Activated CD8-positive, alpha-beta T cell treated with anti-CD3 and anti-CD28 coated beads, Interleukin-2, amount 10 ng/mL, durations not matched to agents 7 days and 5 days (primary cell): ENCODE data around the gene F13B. TPM values are rescaled to one million over a fixed set of nuclear protein-coding genes. Genes with fewer than 3 reads are reported as not detected.
"Not testable (repeated sequence)": the region's sequence is repeated elsewhere in the genome, so short reads cannot be mapped to it uniquely, and the experiment has no call there.

ENCODE experiments used
- ATAC-seq: fragments of 150-1000 bp; cut with Tn5 transposase; one replicate; pipeline ENCODE4 v1.10.0; 2021; ENCODE audit warnings: moderate library complexity
- CTCF ChIA-PET: fragments of 350-600 bp; sonication (Branson Sonifier 250); formaldehyde crosslinking; loops from one replicate; lab custom pipeline; 2021; ENCODE audit warnings: antibody characterized with exemption; lab: Charles Lee
- POLR2A ChIA-PET: fragments of 350-600 bp; sonication (Branson Sonifier 250); formaldehyde crosslinking; loops from one replicate; lab custom pipeline; 2021; ENCODE audit warnings: antibody characterized with exemption; lab: Charles Lee
- DNase-seq: peaks from one replicate; pipeline ENCODE4 v3.0.0-alpha.2; 2020
- H3K27ac Mint-ChIP-seq: one replicate; pipeline ENCODE4 v1.8.0; 2021; ENCODE audit warnings: mild to moderate bottlenecking, mixed read lengths
- H3K27me3 Mint-ChIP-seq: one replicate; pipeline ENCODE4 v1.8.0; 2021; ENCODE audit warnings: low read depth, mixed read lengths
- H3K36me3 Mint-ChIP-seq: one replicate; pipeline ENCODE4 v1.8.0; 2021; ENCODE audit warnings: low read depth, mixed read lengths
- H3K4me1 Mint-ChIP-seq: one replicate; pipeline ENCODE4 v1.8.0; 2021; ENCODE audit warnings: low read depth, mixed read lengths
- H3K4me3 Mint-ChIP-seq: one replicate; pipeline ENCODE4 v1.8.0; 2021; ENCODE audit warnings: mild to moderate bottlenecking, mixed read lengths
- H3K9me3 Mint-ChIP-seq: one replicate; pipeline ENCODE4 v1.8.0; 2022; ENCODE audit warnings: mixed read lengths; ENCODE audit not compliant: insufficient read depth
- total RNA-seq, 2 experiments: library from RNA; stranded (reverse); gene quantifications; one replicate each; pipeline ENCODE4 v1.2.3, GENCODE V29; 2021

The F13B gene
- total RNA-seq, 2 experiments from 2014 or later, result not detected

- Mint-ChIP-seq H3K27ac (no peak overlapping the region), H3K27me3 (peaks cover 6% of the 10 kb centered on the region), H3K4me3 (no peak overlapping the region), H3K9me3 (no peaks in the 10 kb centered on the region), H3K36me3 (no peaks in the 10 kb centered on the region), H3K4me1 (no peaks in the 10 kb centered on the region)
- no peak for DNase-seq
- POLR2A ChIA-PET, result no interaction called here
- CTCF ChIA-PET, result no interaction called here
- no peak for ATAC-seq
Measured at GRCh38 chr1:197036861-197037260, 30.2 kb downstream of the F13B start.

DNA sequence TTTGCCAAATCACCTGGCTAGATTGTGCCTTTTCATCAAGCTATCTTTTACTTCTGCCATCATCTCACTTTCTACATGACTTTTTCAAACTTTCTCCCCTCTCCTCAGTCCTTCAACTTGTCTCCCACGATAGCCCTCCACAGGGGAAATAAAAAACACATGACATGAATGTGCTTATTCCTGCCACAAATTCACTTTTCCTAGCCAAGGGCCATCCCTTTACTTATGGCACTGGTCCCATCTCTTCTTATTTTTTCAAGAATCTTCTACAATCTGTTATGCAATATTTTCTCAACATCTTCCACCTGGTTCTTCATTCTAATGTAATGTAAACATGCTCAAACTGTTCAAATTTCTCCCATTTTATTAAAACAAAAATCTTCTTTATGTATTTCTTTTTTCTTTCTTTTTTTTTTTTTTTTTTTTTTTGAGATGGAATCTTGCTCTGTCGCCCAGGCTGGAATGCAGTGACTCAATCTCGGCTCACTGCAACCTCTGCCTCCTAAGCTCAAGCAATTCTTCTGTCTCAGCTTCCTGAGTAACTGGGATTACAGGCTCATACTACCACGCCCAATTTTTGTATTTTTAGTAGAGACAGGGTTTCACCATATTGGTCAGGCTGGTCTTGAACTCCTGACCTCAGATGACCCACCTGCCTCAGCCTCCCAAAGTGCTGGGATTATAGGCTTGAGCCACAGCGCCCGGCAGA, 32.3 kb downstream of the F13B start:
- DNase-seq, H3K27ac Mint-ChIP-seq, H3K9me3 Mint-ChIP-seq, H3K4me3 Mint-ChIP-seq, CTCF ChIA-PET, H3K4me1 Mint-ChIP-seq, ATAC-seq, H3K27me3 Mint-ChIP-seq, POLR2A ChIA-PET, H3K36me3 Mint-ChIP-seq: not testable (repeated sequence)

GRCh38 chr1:197029749-197030148, 37.3 kb downstream of the F13B start:
- H3K36me3 Mint-ChIP-seq, result no peaks in the 10 kb centered on the region
- H3K4me1 Mint-ChIP-seq, result no peaks in the 10 kb centered on the region
- H3K27ac Mint-ChIP-seq, result no peak overlapping the region
- H3K27me3 Mint-ChIP-seq, result no peaks in the 10 kb centered on the region
- H3K4me3 Mint-ChIP-seq, result no peak overlapping the region
- H3K9me3 Mint-ChIP-seq, result no peaks in the 10 kb centered on the region
- ChIA-PET CTCF (no interaction called here), POLR2A (no interaction called here)
- no peak for ATAC-seq
- DNase-seq, result no peak

GRCh38 chr1:197027359-197027758, 39.7 kb downstream of the F13B start:
- ChIA-PET CTCF (no interaction called here), POLR2A (no interaction called here)
- Mint-ChIP-seq H3K27ac (no peak overlapping the region), H3K36me3 (no peaks in the 10 kb centered on the region), H3K27me3 (no peaks in the 10 kb centered on the region), H3K4me1 (no peaks in the 10 kb centered on the region), H3K4me3 (no peak overlapping the region), H3K9me3 (no peaks in the 10 kb centered on the region)
- DNase-seq (no peak), ATAC-seq (no peak)

GRCh38 chr1:197024460-197024859, 42.6 kb downstream of the F13B start:
- Mint-ChIP-seq H3K4me3 (no peak overlapping the region), H3K27ac (no peak overlapping the region)

GRCh38 chr1:197021716-197022115, 45.3 kb downstream of the F13B start:
- no peak for DNase-seq
- H3K4me3 Mint-ChIP-seq, result no peak overlapping the region
- H3K4me1 Mint-ChIP-seq, result no peaks in the 10 kb centered on the region
- H3K27me3 Mint-ChIP-seq, result peaks cover 2% of the 10 kb centered on the region
- POLR2A ChIA-PET, result no interaction called here
- H3K36me3 Mint-ChIP-seq, result no peaks in the 10 kb centered on the region
- no peak overlapping the region for H3K27ac Mint-ChIP-seq
- CTCF ChIA-PET, result no interaction called here
- no peaks in the 10 kb centered on the region for H3K9me3 Mint-ChIP-seq
- ATAC-seq, result no peak

More at GRCh38 chr1:197024460-197024859, 42.6 kb downstream of the F13B start:
- Mint-ChIP-seq H3K27me3 (peaks cover 2% of the 10 kb centered on the region), H3K36me3 (no peaks in the 10 kb centered on the region), H3K4me1 (no peaks in the 10 kb centered on the region), H3K9me3 (no peaks in the 10 kb centered on the region)
- no peak for DNase-seq
- no peak for ATAC-seq
- ChIA-PET POLR2A (no interaction called here), CTCF (no interaction called here)

DNA sequence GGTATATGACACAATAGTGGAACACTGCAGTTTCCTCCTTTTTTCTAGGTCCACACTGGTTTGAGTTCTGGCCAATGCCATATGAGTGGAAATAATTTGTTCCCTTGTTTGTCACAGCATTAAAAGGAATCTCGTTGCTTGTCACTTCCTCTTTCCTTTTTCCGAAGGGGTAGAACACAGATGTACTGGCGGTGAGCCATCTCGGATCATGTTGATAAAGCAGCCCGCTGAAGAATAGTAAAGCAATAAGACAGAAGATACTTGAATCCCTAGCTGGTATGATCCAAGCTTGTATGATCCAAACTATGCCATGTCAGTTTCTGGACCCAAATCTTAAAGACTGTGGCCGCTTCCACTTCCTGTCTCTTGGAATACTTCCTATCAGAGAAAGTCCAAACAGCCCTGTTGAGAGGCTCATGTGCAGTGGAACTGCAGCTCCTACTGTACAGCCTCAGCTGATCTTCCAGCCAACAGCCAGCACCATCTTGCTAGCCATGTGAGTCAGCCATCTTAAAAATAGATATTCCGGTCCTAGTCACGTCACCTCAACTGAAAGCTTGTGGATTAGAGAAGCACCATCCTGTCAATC, 49.4 kb downstream of the F13B start:
- H3K4me3 Mint-ChIP-seq, result no peak overlapping the region
- H3K27me3 Mint-ChIP-seq, result peaks cover 2% of the 10 kb centered on the region
- H3K4me1 Mint-ChIP-seq, result no peaks in the 10 kb centered on the region
- no peak overlapping the region for H3K27ac Mint-ChIP-seq
- ATAC-seq (no peak), DNase-seq (no peak)
- ChIA-PET CTCF (no interaction called here), POLR2A (no interaction called here)
- H3K36me3 Mint-ChIP-seq, result no peaks in the 10 kb centered on the region
- no peaks in the 10 kb centered on the region for H3K9me3 Mint-ChIP-seq

- no peak for ATAC-seq
- POLR2A ChIA-PET, result no interaction called here
Measured at GRCh38 chr1:197016751-197017150, 50.3 kb downstream of the F13B start.

GRCh38 chr1:197013234-197013633, 53.8 kb downstream of the F13B start:
- POLR2A ChIA-PET, result no interaction called here
- Mint-ChIP-seq H3K9me3 (no peaks in the 10 kb centered on the region), H3K27me3 (no peaks in the 10 kb centered on the region), H3K27ac (no peak overlapping the region), H3K4me3 (no peak overlapping the region), H3K4me1 (no peaks in the 10 kb centered on the region), H3K36me3 (no peaks in the 10 kb centered on the region)
- DNase-seq, result no peak
- no peak for ATAC-seq
- CTCF ChIA-PET, result no interaction called here

More at GRCh38 chr1:197016751-197017150, 50.3 kb downstream of the F13B start:
- no peak overlapping the region for H3K4me3 Mint-ChIP-seq
- no peaks in the 10 kb centered on the region for H3K4me1 Mint-ChIP-seq
- H3K27ac Mint-ChIP-seq, result no peak overlapping the region
- no peak for DNase-seq
- H3K36me3 Mint-ChIP-seq, result no peaks in the 10 kb centered on the region
- H3K27me3 Mint-ChIP-seq, result peaks cover 2% of the 10 kb centered on the region
- H3K9me3 Mint-ChIP-seq, result no peaks in the 10 kb centered on the region
- CTCF ChIA-PET, result no interaction called here

GRCh38 chr1:197011614-197012013, 55.4 kb downstream of the F13B start:
- Mint-ChIP-seq H3K27me3 (no peaks in the 10 kb centered on the region), H3K4me1 (no peaks in the 10 kb centered on the region), H3K27ac (no peak overlapping the region), H3K9me3 (no peaks in the 10 kb centered on the region), H3K4me3 (no peak overlapping the region), H3K36me3 (no peaks in the 10 kb centered on the region)
- ATAC-seq (no peak), DNase-seq (no peak)
- ChIA-PET POLR2A (no interaction called here), CTCF (no interaction called here)

DNA sequence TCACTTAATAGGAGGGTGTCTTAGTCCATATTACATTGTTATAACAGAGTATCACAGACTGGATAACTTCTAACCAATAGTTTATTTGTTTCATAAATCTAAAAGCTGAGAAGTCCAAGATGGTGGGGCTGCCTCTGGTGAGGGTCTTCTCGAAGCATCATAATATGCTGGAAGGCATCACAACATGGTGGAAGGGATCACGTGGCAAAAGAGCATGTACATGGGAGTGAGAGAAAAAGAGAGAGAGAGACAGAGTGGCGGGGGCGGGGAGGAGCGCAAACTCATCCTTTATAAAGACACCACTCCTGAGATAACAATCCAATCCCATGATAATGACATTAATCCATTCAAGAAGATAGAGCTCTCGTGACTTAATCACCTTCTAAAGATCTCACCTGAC, 58.2 kb downstream of the F13B start:
- ChIA-PET CTCF (no interaction called here), POLR2A (no interaction called here)
- no peaks in the 10 kb centered on the region for H3K9me3 Mint-ChIP-seq
- no peak for DNase-seq
- H3K27me3 Mint-ChIP-seq, result no peaks in the 10 kb centered on the region
- ATAC-seq, result no peak
- H3K27ac Mint-ChIP-seq, result no peak overlapping the region
- no peaks in the 10 kb centered on the region for H3K4me1 Mint-ChIP-seq
- no peak overlapping the region for H3K4me3 Mint-ChIP-seq
- no peaks in the 10 kb centered on the region for H3K36me3 Mint-ChIP-seq

- H3K9me3 Mint-ChIP-seq, result no peaks in the 10 kb centered on the region
- H3K27me3 Mint-ChIP-seq, result no peaks in the 10 kb centered on the region
- POLR2A ChIA-PET, result no interaction called here
- DNase-seq (no peak), ATAC-seq (no peak)
- CTCF ChIA-PET, result no interaction called here
- H3K4me3 Mint-ChIP-seq, result no peak overlapping the region
- no peaks in the 10 kb centered on the region for H3K36me3 Mint-ChIP-seq
- no peaks in the 10 kb centered on the region for H3K4me1 Mint-ChIP-seq
- no peak overlapping the region for H3K27ac Mint-ChIP-seq
Measured at GRCh38 chr1:197003132-197003531, 63.9 kb downstream of the F13B start.
